GM23338 (cell line): ENCODE results near the gene CYTIP.

Experiments
- EZH2 ChIP-seq: fragments of 200-600 bp; sonication (generic); IDR thresholded peaks from one replicate; pipeline ENCODE4 v1.8.0; 2017; ENCODE audit warnings: antibody characterized with exemption, mild to moderate bottlenecking, low read depth; ENCODE audit not compliant: unreplicated experiment
- EZH2phosphoT487 ChIP-seq: fragments of 200-600 bp; sonication (generic); IDR thresholded peaks from one replicate; pipeline ENCODE4 v1.8.1; 2018; ENCODE audit warnings: antibody characterized with exemption; ENCODE audit not compliant: unreplicated experiment
- JUNB ChIP-seq: IDR thresholded peaks from one replicate; pipeline ENCODE4 v1.6.1; 2016; ENCODE audit warnings: antibody characterized with exemption; ENCODE audit not compliant: unreplicated experiment
- POLR2AphosphoS5 ChIP-seq: IDR thresholded peaks from 2 replicates; pipeline ENCODE4 v1.6.1; 2016; ENCODE audit warnings: antibody characterized with exemption, low read depth
- ZNF114 ChIP-seq: fragments of 250-450 bp; sonication (Bioruptor Pico); IDR thresholded peaks from 2 replicates; pipeline ENCODE4 v1.5.0; 2020; ENCODE audit warnings: mild to moderate bottlenecking, moderate library complexity
- TF ChIP-seq, protein P1 (sequence below), 2 experiments: fragments of 200-600 bp in 1 of 2; sonication (generic) in 1 of 2; conservative IDR thresholded peaks; 2 replicates each; pipeline versions ENCODE4 v1.5.1 to v1.6.1; 2016 to 2017; ENCODE audit warnings: antibody characterized with exemption in 2 of 2, low read depth in 2 of 2, mild to moderate bottlenecking in 2 of 2, moderate library complexity in 1 of 2
- TF ChIP-seq, protein P2 (sequence below): IDR thresholded peaks from one replicate; pipeline ENCODE4 v1.6.1; 2018; ENCODE audit warnings: antibody characterized with exemption; ENCODE audit not compliant: unreplicated experiment
- TF ChIP-seq, protein P3 (sequence below): fragments of 250-450 bp; sonication (Bioruptor Pico); IDR thresholded peaks from 2 replicates; pipeline ENCODE4 v1.5.0; 2020; ENCODE audit warnings: mild to moderate bottlenecking, moderate library complexity

DNA sequence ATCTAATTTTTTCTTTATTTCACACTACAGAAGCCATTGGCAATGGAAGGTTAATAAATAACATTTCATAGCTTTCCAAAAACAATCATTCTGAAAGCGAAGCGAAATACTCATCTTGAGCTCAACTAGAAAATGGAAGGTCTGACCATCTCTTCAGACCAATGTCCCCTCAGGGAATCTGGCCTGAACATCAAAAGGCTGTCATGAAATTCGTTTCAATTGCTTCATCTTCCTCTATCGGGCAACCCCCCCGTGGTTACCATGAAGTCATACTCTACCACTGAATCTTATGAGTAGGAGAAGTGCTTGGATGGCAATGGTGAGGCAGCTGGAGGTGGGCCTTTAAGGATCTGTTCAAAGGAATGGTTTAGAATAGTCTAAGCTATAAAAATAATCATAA is 22.9 kb upstream of the CYTIP start:
- TF ChIP-seq, protein P1, sequence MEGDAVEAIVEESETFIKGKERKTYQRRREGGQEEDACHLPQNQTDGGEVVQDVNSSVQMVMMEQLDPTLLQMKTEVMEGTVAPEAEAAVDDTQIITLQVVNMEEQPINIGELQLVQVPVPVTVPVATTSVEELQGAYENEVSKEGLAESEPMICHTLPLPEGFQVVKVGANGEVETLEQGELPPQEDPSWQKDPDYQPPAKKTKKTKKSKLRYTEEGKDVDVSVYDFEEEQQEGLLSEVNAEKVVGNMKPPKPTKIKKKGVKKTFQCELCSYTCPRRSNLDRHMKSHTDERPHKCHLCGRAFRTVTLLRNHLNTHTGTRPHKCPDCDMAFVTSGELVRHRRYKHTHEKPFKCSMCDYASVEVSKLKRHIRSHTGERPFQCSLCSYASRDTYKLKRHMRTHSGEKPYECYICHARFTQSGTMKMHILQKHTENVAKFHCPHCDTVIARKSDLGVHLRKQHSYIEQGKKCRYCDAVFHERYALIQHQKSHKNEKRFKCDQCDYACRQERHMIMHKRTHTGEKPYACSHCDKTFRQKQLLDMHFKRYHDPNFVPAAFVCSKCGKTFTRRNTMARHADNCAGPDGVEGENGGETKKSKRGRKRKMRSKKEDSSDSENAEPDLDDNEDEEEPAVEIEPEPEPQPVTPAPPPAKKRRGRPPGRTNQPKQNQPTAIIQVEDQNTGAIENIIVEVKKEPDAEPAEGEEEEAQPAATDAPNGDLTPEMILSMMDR (conservative IDR thresholded peaks at IDR 0.05; ENCODE audit: low read depth in 2 of 2), result no peak
- TF ChIP-seq EZH2, result no peak
- TF ChIP-seq, protein P2, sequence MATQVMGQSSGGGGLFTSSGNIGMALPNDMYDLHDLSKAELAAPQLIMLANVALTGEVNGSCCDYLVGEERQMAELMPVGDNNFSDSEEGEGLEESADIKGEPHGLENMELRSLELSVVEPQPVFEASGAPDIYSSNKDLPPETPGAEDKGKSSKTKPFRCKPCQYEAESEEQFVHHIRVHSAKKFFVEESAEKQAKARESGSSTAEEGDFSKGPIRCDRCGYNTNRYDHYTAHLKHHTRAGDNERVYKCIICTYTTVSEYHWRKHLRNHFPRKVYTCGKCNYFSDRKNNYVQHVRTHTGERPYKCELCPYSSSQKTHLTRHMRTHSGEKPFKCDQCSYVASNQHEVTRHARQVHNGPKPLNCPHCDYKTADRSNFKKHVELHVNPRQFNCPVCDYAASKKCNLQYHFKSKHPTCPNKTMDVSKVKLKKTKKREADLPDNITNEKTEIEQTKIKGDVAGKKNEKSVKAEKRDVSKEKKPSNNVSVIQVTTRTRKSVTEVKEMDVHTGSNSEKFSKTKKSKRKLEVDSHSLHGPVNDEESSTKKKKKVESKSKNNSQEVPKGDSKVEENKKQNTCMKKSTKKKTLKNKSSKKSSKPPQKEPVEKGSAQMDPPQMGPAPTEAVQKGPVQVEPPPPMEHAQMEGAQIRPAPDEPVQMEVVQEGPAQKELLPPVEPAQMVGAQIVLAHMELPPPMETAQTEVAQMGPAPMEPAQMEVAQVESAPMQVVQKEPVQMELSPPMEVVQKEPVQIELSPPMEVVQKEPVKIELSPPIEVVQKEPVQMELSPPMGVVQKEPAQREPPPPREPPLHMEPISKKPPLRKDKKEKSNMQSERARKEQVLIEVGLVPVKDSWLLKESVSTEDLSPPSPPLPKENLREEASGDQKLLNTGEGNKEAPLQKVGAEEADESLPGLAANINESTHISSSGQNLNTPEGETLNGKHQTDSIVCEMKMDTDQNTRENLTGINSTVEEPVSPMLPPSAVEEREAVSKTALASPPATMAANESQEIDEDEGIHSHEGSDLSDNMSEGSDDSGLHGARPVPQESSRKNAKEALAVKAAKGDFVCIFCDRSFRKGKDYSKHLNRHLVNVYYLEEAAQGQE, result no peak
- no peak for TF ChIP-seq EZH2phosphoT487
- TF ChIP-seq POLR2AphosphoS5, result no peak
- TF ChIP-seq, protein P3, sequence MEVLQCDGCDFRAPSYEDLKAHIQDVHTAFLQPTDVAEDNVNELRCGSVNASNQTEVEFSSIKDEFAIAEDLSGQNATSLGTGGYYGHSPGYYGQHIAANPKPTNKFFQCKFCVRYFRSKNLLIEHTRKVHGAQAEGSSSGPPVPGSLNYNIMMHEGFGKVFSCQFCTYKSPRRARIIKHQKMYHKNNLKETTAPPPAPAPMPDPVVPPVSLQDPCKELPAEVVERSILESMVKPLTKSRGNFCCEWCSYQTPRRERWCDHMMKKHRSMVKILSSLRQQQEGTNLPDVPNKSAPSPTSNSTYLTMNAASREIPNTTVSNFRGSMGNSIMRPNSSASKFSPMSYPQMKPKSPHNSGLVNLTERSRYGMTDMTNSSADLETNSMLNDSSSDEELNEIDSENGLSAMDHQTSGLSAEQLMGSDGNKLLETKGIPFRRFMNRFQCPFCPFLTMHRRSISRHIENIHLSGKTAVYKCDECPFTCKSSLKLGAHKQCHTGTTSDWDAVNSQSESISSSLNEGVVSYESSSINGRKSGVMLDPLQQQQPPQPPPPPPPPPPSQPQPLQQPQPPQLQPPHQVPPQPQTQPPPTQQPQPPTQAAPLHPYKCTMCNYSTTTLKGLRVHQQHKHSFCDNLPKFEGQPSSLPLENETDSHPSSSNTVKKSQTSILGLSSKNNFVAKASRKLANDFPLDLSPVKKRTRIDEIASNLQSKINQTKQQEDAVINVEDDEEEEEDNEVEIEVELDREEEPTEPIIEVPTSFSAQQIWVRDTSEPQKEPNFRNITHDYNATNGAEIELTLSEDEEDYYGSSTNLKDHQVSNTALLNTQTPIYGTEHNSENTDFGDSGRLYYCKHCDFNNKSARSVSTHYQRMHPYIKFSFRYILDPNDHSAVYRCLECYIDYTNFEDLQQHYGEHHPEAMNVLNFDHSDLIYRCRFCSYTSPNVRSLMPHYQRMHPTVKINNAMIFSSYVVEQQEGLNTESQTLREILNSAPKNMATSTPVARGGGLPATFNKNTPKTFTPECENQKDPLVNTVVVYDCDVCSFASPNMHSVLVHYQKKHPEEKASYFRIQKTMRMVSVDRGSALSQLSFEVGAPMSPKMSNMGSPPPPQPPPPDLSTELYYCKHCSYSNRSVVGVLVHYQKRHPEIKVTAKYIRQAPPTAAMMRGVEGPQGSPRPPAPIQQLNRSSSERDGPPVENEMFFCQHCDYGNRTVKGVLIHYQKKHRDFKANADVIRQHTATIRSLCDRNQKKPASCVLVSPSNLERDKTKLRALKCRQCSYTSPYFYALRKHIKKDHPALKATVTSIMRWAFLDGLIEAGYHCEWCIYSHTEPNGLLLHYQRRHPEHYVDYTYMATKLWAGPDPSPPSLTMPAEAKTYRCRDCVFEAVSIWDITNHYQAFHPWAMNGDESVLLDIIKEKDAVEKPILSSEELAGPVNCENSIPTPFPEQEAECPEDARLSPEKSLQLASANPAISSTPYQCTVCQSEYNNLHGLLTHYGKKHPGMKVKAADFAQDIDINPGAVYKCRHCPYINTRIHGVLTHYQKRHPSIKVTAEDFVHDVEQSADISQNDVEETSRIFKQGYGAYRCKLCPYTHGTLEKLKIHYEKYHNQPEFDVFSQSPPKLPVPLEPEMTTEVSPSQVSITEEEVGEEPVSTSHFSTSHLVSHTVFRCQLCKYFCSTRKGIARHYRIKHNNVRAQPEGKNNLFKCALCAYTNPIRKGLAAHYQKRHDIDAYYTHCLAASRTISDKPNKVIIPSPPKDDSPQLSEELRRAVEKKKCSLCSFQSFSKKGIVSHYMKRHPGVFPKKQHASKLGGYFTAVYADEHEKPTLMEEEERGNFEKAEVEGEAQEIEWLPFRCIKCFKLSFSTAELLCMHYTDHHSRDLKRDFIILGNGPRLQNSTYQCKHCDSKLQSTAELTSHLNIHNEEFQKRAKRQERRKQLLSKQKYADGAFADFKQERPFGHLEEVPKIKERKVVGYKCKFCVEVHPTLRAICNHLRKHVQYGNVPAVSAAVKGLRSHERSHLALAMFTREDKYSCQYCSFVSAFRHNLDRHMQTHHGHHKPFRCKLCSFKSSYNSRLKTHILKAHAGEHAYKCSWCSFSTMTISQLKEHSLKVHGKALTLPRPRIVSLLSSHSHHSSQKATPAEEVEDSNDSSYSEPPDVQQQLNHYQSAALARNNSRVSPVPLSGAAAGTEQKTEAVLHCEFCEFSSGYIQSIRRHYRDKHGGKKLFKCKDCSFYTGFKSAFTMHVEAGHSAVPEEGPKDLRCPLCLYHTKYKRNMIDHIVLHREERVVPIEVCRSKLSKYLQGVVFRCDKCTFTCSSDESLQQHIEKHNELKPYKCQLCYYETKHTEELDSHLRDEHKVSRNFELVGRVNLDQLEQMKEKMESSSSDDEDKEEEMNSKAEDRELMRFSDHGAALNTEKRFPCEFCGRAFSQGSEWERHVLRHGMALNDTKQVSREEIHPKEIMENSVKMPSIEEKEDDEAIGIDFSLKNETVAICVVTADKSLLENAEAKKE (CRISPR knock-in tag), result no peak
- TF ChIP-seq JUNB, result no peak
- TF ChIP-seq ZNF114, result no peak
